ENCODE results near the gene GLB1L2. TPM values are rescaled to one million over a fixed set of nuclear protein-coding genes. Genes with fewer than 3 reads are reported as not detected.

Gene GLB1L2
- total and polyA plus RNA-seq, 12 donors, result 0.11 to 0.72 (median 0.30) TPM

DNA sequence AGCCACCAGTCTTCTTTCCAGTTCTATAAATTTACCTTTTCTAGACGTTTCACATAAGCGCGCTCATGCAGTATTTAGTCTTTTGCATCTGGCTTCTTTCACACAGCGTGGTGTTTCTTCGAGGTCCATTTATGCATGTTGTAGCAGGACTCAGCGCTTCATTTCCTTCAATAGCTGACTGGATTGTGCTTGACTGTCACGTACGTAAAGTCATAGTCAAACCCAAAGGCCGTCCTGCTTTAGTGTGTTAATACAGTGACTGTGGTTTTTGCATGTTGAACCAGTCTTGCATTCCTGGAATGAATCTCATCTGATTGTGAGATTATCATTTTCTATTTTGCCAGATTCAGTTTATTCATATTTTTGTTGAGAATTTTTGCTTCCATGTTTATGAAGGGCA is 37.1 kb upstream of the GLB1L2 start:
- intact Hi-C loops (cut with DNase I), result no loop called here
- WGBS, 2 donors, result 68 to 85% methylated on average over 9 of the region's 9 CpGs
- H3K27ac ChIP-seq, result no peak overlapping the region
- peaks cover 0 to 4% (median 0%) of the 10 kb centered on the region in 11 donors for H3K9me3 ChIP-seq
- TF ChIP-seq, protein P1, sequence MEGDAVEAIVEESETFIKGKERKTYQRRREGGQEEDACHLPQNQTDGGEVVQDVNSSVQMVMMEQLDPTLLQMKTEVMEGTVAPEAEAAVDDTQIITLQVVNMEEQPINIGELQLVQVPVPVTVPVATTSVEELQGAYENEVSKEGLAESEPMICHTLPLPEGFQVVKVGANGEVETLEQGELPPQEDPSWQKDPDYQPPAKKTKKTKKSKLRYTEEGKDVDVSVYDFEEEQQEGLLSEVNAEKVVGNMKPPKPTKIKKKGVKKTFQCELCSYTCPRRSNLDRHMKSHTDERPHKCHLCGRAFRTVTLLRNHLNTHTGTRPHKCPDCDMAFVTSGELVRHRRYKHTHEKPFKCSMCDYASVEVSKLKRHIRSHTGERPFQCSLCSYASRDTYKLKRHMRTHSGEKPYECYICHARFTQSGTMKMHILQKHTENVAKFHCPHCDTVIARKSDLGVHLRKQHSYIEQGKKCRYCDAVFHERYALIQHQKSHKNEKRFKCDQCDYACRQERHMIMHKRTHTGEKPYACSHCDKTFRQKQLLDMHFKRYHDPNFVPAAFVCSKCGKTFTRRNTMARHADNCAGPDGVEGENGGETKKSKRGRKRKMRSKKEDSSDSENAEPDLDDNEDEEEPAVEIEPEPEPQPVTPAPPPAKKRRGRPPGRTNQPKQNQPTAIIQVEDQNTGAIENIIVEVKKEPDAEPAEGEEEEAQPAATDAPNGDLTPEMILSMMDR (IDR thresholded peaks at IDR 0.05), result no peak
- no peak for ATAC-seq
- no peak overlapping the region for H3K4me3 ChIP-seq
- H3K36me3 ChIP-seq, result no peaks in the 10 kb centered on the region
- H3K4me1 ChIP-seq, result no peaks in the 10 kb centered on the region
- no peak for DNase-seq
- peaks cover 0 to 5% (median 0%) of the 10 kb centered on the region in 7 donors for H3K27me3 ChIP-seq

DNA sequence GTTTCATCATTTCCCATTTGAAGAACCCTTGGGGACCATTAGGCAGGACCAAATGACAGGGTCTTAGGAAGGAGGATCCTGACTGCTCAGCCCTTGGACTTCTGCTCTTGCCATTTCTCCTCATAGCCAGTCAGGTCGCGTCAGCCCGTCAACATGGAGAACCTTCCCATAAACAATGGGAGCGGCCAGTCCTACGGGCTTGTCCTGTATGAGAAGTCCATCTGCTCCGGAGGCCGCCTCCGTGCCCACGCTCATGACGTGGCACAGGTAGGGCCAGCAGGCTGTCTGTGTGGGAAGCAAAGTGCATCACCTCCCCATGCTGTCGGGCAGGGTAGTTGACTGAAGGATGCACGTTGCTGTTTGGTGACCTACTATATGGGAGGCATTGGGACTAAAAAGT is 19.6 kb upstream of the GLB1L2 start:
- intact Hi-C loops (cut with DNase I), result no loop called here
- TF ChIP-seq, protein P1 (IDR thresholded peaks at IDR 0.05), result no peak
- H3K4me1 ChIP-seq, result no peaks in the 10 kb centered on the region
- peaks cover 0 to 11% (median 2%) of the 10 kb centered on the region in 11 donors for H3K9me3 ChIP-seq
- H3K4me3 ChIP-seq, result no peak overlapping the region
- 86 to 89% methylated on average over 12 of the region's 12 CpGs for WGBS, 2 donors
- H3K27me3 ChIP-seq, result peaks cover 0 to 22% (median 2%) of the 10 kb centered on the region in 7 donors
- DNase-seq (no peak), ATAC-seq (no peak)
- no peaks in the 10 kb centered on the region for H3K36me3 ChIP-seq
- no peak overlapping the region for H3K27ac ChIP-seq

DNA sequence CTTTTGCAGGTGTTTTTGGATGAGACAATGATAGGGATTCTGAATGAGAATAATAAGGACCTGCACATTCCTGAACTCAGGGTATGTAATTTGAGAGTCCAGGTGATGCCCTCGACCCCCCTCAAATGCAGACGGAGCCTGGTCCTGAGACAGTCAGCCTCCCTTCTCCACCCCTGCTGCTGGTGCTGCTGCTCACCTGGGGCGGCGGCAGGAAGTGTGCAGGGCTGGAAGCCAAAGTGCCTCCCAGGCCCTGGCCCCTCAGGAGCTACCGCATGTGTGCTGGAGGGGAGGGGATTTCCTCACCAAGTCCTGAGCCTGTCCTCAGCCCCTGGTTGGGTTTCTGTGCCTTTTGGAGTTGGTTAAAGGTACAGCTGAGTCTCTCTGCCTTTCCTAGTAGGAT is 19.0 kb upstream of the GLB1L2 start:
- no peak for ATAC-seq
- TF ChIP-seq, protein P1 (IDR thresholded peaks at IDR 0.05), result no peak
- intact Hi-C loops (cut with DNase I), result no loop called here

DNA sequence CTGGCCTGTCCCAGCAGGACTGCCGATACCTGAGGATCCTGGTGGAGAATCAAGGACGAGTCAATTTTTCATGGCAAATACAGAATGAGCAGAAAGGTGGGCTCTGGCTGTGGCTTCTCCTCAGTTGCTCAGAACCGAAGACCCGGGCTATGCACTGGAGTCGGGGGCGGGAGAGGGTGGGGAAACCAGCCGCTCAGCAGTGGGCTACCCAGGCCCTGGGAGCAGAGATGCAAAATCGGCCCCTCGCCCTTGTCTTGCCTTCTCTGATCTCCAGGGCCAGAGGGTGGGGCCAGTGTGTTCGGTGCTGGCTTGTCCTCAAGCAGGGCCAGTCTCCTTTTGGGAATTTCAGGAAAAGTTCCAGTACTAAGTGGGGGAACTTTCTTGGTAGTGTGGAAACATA is 18.4 kb upstream of the GLB1L2 start:
- Histone ChIP-seq H3K27me3 (peaks cover 0 to 19% (median 0%) of the 10 kb centered on the region in 7 donors), H3K9me3 (peaks cover 0 to 22% (median 6%) of the 10 kb centered on the region in 11 donors), H3K4me1 (no peaks in the 10 kb centered on the region), H3K27ac (no peak overlapping the region), H3K36me3 (no peaks in the 10 kb centered on the region), H3K4me3 (no peak overlapping the region)
- intact Hi-C loops (cut with DNase I), result no loop called here
- WGBS, 2 donors, result 85 to 86% methylated on average over 10 of the region's 10 CpGs
- ATAC-seq (no peak), DNase-seq (no peak)
- TF ChIP-seq, protein P1 (IDR thresholded peaks at IDR 0.05), result no peak

More for the DNA sequence above, 19.0 kb upstream of the GLB1L2 start:
- Histone ChIP-seq H3K36me3 (no peaks in the 10 kb centered on the region), H3K9me3 (peaks cover 0 to 16% (median 6%) of the 10 kb centered on the region in 11 donors), H3K4me1 (no peaks in the 10 kb centered on the region), H3K4me3 (no peak overlapping the region), H3K27ac (no peak overlapping the region), H3K27me3 (peaks cover 0 to 19% (median 0%) of the 10 kb centered on the region in 7 donors)
- WGBS, 2 donors, result 66 to 72% methylated on average over 5 of the region's 5 CpGs
- no peak for DNase-seq

All from heart right ventricle (tissue), 16 donors.